Hepatocyte (in vitro differentiated cells): ENCODE measurements around the gene APOM. TPM values are rescaled to one million over a fixed set of nuclear protein-coding genes. Genes with fewer than 3 reads are reported as not detected.

Experiments used
- DNase-seq: peaks from one replicate; pipeline ENCODE4 v3.0.0-alpha.2; 2016; ENCODE audit warnings: low spot score
- H2AFZ ChIP-seq: fragments of 200-600 bp; sonication (generic); 2 replicates; pipeline ENCODE4 v1.6.0; 2016; ENCODE audit warnings: antibody characterized with exemption, mild to moderate bottlenecking
- H3K27ac ChIP-seq: fragments of 200-600 bp; sonication (generic); 2 replicates; pipeline ENCODE4 v1.5.1; 2016; ENCODE audit warnings: mild to moderate bottlenecking
- H3K27me3 ChIP-seq: fragments of 200-600 bp; sonication (generic); 2 replicates; pipeline ENCODE4 v1.6.1; 2016
- H3K36me3 ChIP-seq: fragments of 200-600 bp; sonication (generic); replicated peaks from 2 replicates; pipeline ENCODE4 v1.5.1; 2016; ENCODE audit warnings: low read depth; ENCODE audit not compliant: insufficient read depth
- H3K4me1 ChIP-seq: fragments of 200-600 bp; sonication (generic); 2 replicates; pipeline ENCODE4 v1.5.1; 2016; ENCODE audit warnings: mild to moderate bottlenecking, moderate library complexity; ENCODE audit not compliant: insufficient read depth
- H3K4me2 ChIP-seq: fragments of 200-600 bp; sonication (generic); 2 replicates; pipeline ENCODE4 v1.6.0; 2016
- H3K4me3 ChIP-seq: fragments of 200-600 bp; sonication (generic); 2 replicates; pipeline ENCODE4 v1.5.1; 2016; ENCODE audit warnings: mild to moderate bottlenecking
- H3K79me2 ChIP-seq: fragments of 200-600 bp; sonication (generic); 2 replicates; pipeline ENCODE4 v1.6.0; 2017; ENCODE audit warnings: mild to moderate bottlenecking
- H3K9me2 ChIP-seq: fragments of 200-600 bp; sonication (generic); replicated peaks from 2 replicates; pipeline ENCODE4 v1.6.0; 2017; ENCODE audit warnings: mild to moderate bottlenecking; ENCODE audit not compliant: insufficient read depth
- H3K9me3 ChIP-seq: fragments of 200-600 bp; sonication (generic); 2 replicates; pipeline ENCODE4 v1.5.1; 2016; ENCODE audit warnings: low read depth, mild to moderate bottlenecking
- H4K20me1 ChIP-seq: fragments of 200-600 bp; sonication (generic); 2 replicates; pipeline ENCODE4 v1.6.0; 2016; ENCODE audit warnings: mild to moderate bottlenecking; ENCODE audit not compliant: insufficient read depth, poor library complexity, severe bottlenecking
- EZH2 ChIP-seq: fragments of 200-600 bp; sonication (generic); IDR thresholded peaks from 2 replicates; pipeline ENCODE4 v1.6.1; 2016; ENCODE audit warnings: antibody characterized with exemption, mild to moderate bottlenecking, borderline replicate concordance
- EZH2phosphoT487 ChIP-seq: fragments of 200-600 bp; sonication (generic); IDR thresholded peaks from one replicate; pipeline ENCODE4 v1.6.1; 2018; ENCODE audit warnings: antibody characterized with exemption, mild to moderate bottlenecking, low read depth, moderate library complexity; ENCODE audit not compliant: unreplicated experiment, severe bottlenecking
- WGBS: methylation state at CpG from one replicate; pipeline ENCODE4 v1.1.6; 2016; ENCODE audit warnings: low lambda C conversion rate; ENCODE audit errors: missing lambda C conversion rate; 5-methylcytosine and 5-hydroxymethylcytosine counted together
- polyA plus RNA-seq: library from polyadenylated mRNA; unstranded; fragments of >200 nt; fragmentation: Nextera tagmentation; extraction: Ambion mirVana; gene quantifications from 2 replicates; pipeline ENCODE4 v1.2.1, GENCODE V29; 2016
- total RNA-seq: library from RNA; depleted of rRNA; stranded (reverse); fragments of >200 nt; gene quantifications from 2 replicates; pipeline ENCODE4 v1.2.3, GENCODE V29; 2014
- TF ChIP-seq, protein P1 (sequence below): fragments of 200-600 bp; sonication (generic); IDR thresholded peaks from 2 replicates; pipeline ENCODE4 v1.5.1; 2016; ENCODE audit warnings: antibody characterized with exemption, mild to moderate bottlenecking; ENCODE audit not compliant: poor library complexity

Gene APOM
- total and polyA plus RNA-seq, 2 experiments from 2014 or later: 9.3 to 40.7 TPM

DNA sequence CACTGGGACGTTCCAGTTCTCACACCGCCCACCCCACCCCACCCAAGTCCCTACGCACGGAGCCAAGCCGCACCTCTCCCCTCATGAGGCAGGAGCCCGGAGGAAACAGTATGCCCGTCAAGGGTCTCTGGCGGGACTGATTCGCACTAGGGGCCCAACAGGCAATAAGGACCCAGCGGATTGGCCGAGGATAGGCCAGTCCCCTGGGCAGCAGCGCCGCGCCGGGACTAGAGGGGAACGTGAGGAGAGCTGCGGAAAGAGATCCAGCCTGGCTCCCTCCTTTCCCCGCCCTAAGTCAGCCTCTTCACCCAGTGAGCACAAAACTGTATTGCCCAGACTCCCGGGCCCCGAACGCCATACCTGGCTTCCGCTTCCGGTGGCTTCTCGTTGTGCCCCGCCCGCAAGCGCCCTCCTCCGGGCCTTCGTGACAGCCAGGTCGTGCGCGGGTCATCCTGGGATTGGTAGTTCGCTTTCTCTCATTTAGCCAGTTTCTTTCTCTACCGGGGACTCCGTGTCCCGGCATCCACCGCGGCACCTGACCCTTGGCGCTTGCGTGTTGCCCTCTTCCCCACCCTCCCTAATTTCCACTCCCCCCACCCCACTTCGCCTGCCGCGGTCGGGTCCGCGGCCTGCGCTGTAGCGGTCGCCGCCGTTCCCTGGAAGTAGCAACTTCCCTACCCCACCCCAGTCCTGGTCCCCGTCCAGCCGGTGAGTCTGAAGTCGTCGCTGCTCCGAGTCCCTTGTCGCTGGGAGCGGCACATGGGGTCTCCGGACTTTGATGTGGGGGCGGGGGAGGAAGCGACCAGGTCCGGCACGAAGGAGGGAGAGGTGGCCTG, 10.0 kb downstream of the APOM start, which contains the start of gene CSNK2B:
Gene CSNK2B, plus strand, starts transcription at position 580 of the 836 bp plus-strand sequence. CDS start 752 bp downstream, outside the sequence.
- H3K27me3 ChIP-seq: no peaks in the 10 kb centered on the region
- TF ChIP-seq, protein P1, sequence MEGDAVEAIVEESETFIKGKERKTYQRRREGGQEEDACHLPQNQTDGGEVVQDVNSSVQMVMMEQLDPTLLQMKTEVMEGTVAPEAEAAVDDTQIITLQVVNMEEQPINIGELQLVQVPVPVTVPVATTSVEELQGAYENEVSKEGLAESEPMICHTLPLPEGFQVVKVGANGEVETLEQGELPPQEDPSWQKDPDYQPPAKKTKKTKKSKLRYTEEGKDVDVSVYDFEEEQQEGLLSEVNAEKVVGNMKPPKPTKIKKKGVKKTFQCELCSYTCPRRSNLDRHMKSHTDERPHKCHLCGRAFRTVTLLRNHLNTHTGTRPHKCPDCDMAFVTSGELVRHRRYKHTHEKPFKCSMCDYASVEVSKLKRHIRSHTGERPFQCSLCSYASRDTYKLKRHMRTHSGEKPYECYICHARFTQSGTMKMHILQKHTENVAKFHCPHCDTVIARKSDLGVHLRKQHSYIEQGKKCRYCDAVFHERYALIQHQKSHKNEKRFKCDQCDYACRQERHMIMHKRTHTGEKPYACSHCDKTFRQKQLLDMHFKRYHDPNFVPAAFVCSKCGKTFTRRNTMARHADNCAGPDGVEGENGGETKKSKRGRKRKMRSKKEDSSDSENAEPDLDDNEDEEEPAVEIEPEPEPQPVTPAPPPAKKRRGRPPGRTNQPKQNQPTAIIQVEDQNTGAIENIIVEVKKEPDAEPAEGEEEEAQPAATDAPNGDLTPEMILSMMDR: no peak
- TF ChIP-seq EZH2phosphoT487 (no peak), EZH2 (no peak)
- H3K4me3 ChIP-seq: peak within 1 kb of the TSS; percentile 76
- H3K9me3 ChIP-seq: no peaks in the 10 kb centered on the region
- peak; percentile 98 for DNase-seq
- H3K27ac ChIP-seq: peak within 1 kb of the TSS; percentile 93
- no peaks in the 10 kb centered on the region for H3K36me3 ChIP-seq
- H3K4me1 ChIP-seq: peaks cover 19% of the 10 kb centered on the region
- peak within 1 kb of the TSS; percentile 45 for H2AFZ ChIP-seq
- no peaks in the 10 kb centered on the region for H3K9me2 ChIP-seq
- H4K20me1 ChIP-seq: no peaks in the 10 kb centered on the region
- 1% methylated on average over 50 of the region's 63 CpGs for WGBS
- H3K79me2 ChIP-seq: peaks cover 63% of the 10 kb centered on the region
- H3K4me2 ChIP-seq: peak within 1 kb of the TSS; percentile 95

DNA sequence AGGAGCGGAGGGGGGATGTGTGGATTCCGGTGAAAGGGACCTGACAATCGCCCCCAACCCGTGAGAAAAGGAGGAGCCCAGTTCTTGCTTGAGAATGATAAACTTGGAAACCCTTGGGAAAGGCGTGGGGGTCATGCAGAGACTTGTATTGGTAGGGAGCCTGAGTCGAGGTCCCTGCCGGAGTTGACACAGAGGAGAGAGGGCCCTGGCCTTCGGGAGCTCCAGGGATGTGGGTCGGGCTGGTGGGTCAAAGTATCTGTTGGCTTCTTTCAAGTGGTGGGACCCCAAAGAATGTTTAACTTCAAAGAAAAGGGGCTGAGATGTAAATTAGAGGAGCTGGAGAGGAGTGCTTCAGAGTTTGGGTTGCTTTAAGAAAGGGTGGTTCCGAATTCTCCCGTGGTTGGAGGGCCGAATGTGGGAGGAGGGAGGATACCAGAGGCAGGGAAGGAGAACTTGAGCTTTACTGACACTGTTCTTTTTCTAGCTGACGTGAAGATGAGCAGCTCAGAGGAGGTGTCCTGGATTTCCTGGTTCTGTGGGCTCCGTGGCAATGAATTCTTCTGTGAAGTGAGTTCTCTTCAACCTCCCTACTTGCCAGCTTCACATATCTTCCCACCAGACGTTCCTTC, 10.8 kb downstream of the APOM start:
- H3K4me3 ChIP-seq: peak overlapping the region; percentile 76
- TF ChIP-seq, protein P1: no peak
- TF ChIP-seq EZH2phosphoT487 (no peak), EZH2 (no peak)
- peak overlapping the region; percentile 89 for H3K27ac ChIP-seq
- no peak for DNase-seq
- H2AFZ ChIP-seq: peak overlapping the region; percentile 45
- no peaks in the 10 kb centered on the region for H4K20me1 ChIP-seq
- 12% methylated on average over 13 of the region's 15 CpGs for WGBS
- H3K9me3 ChIP-seq: no peaks in the 10 kb centered on the region
- H3K27me3 ChIP-seq: no peaks in the 10 kb centered on the region
- peak overlapping the region; percentile 95 for H3K4me2 ChIP-seq
- H3K4me1 ChIP-seq: peaks cover 13% of the 10 kb centered on the region
- peaks cover 59% of the 10 kb centered on the region for H3K79me2 ChIP-seq
- H3K36me3 ChIP-seq: no peaks in the 10 kb centered on the region
- H3K9me2 ChIP-seq: no peaks in the 10 kb centered on the region

DNA sequence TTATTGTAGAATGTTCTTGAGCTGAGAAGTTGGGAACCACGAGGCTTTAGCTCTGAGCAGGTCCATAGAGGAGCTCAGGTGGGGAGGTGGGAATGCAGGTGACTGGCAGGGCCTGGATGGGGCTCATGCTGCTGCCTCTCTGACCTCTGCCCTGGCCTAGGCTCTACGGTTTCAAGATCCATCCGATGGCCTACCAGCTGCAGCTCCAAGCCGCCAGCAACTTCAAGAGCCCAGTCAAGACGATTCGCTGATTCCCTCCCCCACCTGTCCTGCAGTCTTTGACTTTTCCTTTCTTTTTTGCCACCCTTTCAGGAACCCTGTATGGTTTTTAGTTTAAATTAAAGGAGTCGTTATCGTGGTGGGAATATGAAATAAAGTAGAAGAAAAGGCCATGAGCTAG, 14.0 kb downstream of the APOM start, which contains the start of gene LY6G5B:
Gene LY6G5B, plus strand, starts transcription at position 301 of the 400 bp plus-strand sequence. CDS start 975 bp downstream, outside the sequence.
- no peaks in the 10 kb centered on the region for H3K9me2 ChIP-seq
- peaks cover 30% of the 10 kb centered on the region for H3K79me2 ChIP-seq
- no peaks in the 10 kb centered on the region for H3K36me3 ChIP-seq
- H3K4me3 ChIP-seq: no peak within 1 kb of the TSS
- H4K20me1 ChIP-seq: no peaks in the 10 kb centered on the region
- DNase-seq: no peak
- H3K4me1 ChIP-seq: no peaks in the 10 kb centered on the region
- H3K9me3 ChIP-seq: no peaks in the 10 kb centered on the region
- H3K27me3 ChIP-seq: no peaks in the 10 kb centered on the region
- no peak within 1 kb of the TSS for H3K27ac ChIP-seq
- no peak within 1 kb of the TSS for H3K4me2 ChIP-seq
- H2AFZ ChIP-seq: no peak within 1 kb of the TSS
- 92% methylated on average over 8 of the region's 8 CpGs for WGBS
- TF ChIP-seq, protein P1: no peak
